Keratinocyte (primary cell): Measurements from ENCODE around the gene TRAF7.

Experiments used
- CTCF ChIP-seq, 3 experiments: IDR thresholded peaks in 1 of 3; conservative IDR thresholded peaks in 1 of 3; optimal IDR thresholded peaks in 1 of 3; 2 replicates in 2 of 3; 3 replicates in 1 of 3; pipeline versions ENCODE3 to v1.5.1; 2011; ENCODE audit warnings: low read length in 3 of 3, mild to moderate bottlenecking in 3 of 3, moderate library complexity in 2 of 3, control low read depth in 1 of 3, inconsistent platforms in 1 of 3; ENCODE audit not compliant: insufficient read depth in 2 of 3; ENCODE audit errors: extremely low read depth in 1 of 3
- EZH2 ChIP-seq: IDR thresholded peaks from one replicate; pipeline ENCODE4 v1.6.1; 2012; ENCODE audit warnings: inconsistent platforms, mild to moderate bottlenecking, low read length, moderate library complexity

DNA sequence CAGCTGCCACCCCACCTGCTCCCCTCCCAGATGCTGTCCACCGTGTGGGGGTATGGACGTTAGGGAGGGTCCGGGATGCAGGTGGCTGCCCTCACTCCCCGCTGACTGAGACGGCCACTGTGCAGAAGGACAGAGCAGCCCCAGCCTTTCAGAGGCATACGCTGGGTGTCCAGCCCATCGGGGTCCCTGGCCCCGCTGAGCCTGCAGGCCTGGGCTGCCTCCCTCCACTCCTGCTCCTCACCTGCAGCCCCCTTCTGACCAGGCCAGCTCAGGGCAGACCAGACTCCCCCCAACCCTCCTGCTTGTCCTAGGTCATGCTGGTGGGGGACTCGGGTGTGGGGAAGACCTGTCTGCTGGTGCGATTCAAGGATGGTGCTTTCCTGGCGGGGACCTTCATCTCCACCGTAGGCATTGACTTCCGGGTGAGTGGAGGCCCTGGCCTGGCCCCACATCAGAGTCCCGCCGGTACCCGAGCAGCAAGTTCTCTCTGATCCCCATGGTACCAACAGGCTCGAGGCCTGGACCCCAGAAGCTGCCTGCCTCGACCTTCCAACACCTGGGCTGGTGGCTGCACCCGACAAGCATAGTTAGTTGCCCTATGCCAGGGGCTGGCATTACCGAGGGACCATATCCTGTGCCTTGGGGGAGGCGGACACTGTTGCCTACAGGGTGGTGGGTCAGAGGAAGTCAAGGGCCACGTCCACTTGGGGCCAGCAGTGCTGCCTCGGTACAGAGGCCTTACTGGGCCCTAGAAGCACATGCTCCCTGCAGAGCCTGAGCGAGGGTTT lies 5.8 kb upstream of the TRAF7 start:
- TF ChIP-seq CTCF (optimal IDR thresholded peaks at IDR 0.05 in 1 of 3, IDR thresholded peaks at IDR 0.05 in 1 of 3, conservative IDR thresholded peaks at IDR 0.05 in 1 of 3; ENCODE audit: extremely low read depth in 1 of 3, insufficient read depth in 2 of 3, low read length in 3 of 3) (no peak), EZH2 (no peak)
